ENCODE measurements around the gene SETDB1.

GRCh38 chr1:150987924-150988323, 61.8 kb downstream of the SETDB1 start:
- no peak for TF ChIP-seq USF2 (IDR thresholded peaks at IDR 0.05; ENCODE audit: low read length)
- TF ChIP-seq TAF7 (optimal IDR thresholded peaks at IDR 0.05; ENCODE audit: borderline replicate concordance, low read depth, low read length): no peak
- no peak for TF ChIP-seq MAFK (IDR thresholded peaks at IDR 0.05; ENCODE audit: low read depth, low read length)
- TF ChIP-seq, protein P1, sequence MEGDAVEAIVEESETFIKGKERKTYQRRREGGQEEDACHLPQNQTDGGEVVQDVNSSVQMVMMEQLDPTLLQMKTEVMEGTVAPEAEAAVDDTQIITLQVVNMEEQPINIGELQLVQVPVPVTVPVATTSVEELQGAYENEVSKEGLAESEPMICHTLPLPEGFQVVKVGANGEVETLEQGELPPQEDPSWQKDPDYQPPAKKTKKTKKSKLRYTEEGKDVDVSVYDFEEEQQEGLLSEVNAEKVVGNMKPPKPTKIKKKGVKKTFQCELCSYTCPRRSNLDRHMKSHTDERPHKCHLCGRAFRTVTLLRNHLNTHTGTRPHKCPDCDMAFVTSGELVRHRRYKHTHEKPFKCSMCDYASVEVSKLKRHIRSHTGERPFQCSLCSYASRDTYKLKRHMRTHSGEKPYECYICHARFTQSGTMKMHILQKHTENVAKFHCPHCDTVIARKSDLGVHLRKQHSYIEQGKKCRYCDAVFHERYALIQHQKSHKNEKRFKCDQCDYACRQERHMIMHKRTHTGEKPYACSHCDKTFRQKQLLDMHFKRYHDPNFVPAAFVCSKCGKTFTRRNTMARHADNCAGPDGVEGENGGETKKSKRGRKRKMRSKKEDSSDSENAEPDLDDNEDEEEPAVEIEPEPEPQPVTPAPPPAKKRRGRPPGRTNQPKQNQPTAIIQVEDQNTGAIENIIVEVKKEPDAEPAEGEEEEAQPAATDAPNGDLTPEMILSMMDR (IDR thresholded peaks at IDR 0.05; ENCODE audit: control extremely low read depth in 1 of 3, insufficient read depth in 1 of 3, low read depth in 1 of 3, low read length in 3 of 3): no peak
- TF ChIP-seq KDM1A (IDR thresholded peaks at IDR 0.05; ENCODE audit: borderline replicate concordance, low read length): no peak
- no peak for TF ChIP-seq YY1 (IDR thresholded peaks at IDR 0.05; ENCODE audit: low read depth, low read length)

Measured in H1 (cell line).